H1 (cell line): ENCODE data around the gene PAX4. TPM values are rescaled to one million over a fixed set of nuclear protein-coding genes. Genes with fewer than 3 reads are reported as not detected.

Experiments used
- ASH2L ChIP-seq: fragments of 200-600, 300-600 bp; sonication (generic); IDR thresholded peaks from one replicate; pipeline ENCODE4 v1.7.1; 2017; ENCODE audit warnings: low read length
- EP300 ChIP-seq, 2 experiments: IDR thresholded peaks; 1 replicate in 1 of 2; 2 replicates in 1 of 2; pipeline ENCODE4 v1.6.1; 2011 to 2012; ENCODE audit warnings: low read depth in 2 of 2, low read length in 2 of 2, mild to moderate bottlenecking in 2 of 2, borderline replicate concordance in 1 of 2, inconsistent platforms in 1 of 2, moderate library complexity in 1 of 2
- HDAC2 ChIP-seq, 2 experiments: fragments of 300-600 bp in 1 of 2; sonication (generic) in 1 of 2; IDR thresholded peaks; 2 replicates each; pipeline ENCODE4 v1.6.1; 2011 to 2012; ENCODE audit warnings: low read depth in 2 of 2, low read length in 2 of 2, mild to moderate bottlenecking in 2 of 2, moderate library complexity in 2 of 2, borderline replicate concordance in 1 of 2, inconsistent platforms in 1 of 2
- JUN ChIP-seq: IDR thresholded peaks from 2 replicates; pipeline ENCODE4 v1.6.1; 2011; ENCODE audit warnings: low read depth, mild to moderate bottlenecking, improper control_type of control experiment, low read length
- KDM1A ChIP-seq: fragments of 200-600, 300-600 bp; sonication (generic); IDR thresholded peaks from 2 replicates; pipeline ENCODE4 v1.7.1; 2016; ENCODE audit warnings: mild to moderate bottlenecking, low read length, borderline replicate concordance
- NANOG ChIP-seq: IDR thresholded peaks from 2 replicates; pipeline ENCODE4 v1.6.1; 2011; ENCODE audit warnings: low read length, low read depth, mild to moderate bottlenecking, inconsistent platforms; ENCODE audit not compliant: insufficient read depth, poor library complexity, severe bottlenecking
- SP1 ChIP-seq: IDR thresholded peaks from 2 replicates; pipeline ENCODE4 v1.6.1; 2011; ENCODE audit warnings: low read depth, low read length
- SP2 ChIP-seq: IDR thresholded peaks from 2 replicates; pipeline ENCODE4 v1.6.1; 2012; ENCODE audit warnings: mild to moderate bottlenecking, low read length, inconsistent platforms
- TCF12 ChIP-seq: IDR thresholded peaks from 2 replicates; pipeline ENCODE4 v1.6.1; 2011; ENCODE audit warnings: low read depth, mild to moderate bottlenecking, low read length
- YY1 ChIP-seq: IDR thresholded peaks from 2 replicates; pipeline ENCODE4 v1.6.1; 2011; ENCODE audit warnings: low read depth, mild to moderate bottlenecking, low read length
- polyA plus RNA-seq, 7 experiments: library from polyadenylated mRNA; depleted of rRNA in 3 of 7; stranded (reverse) in 5 of 7; unstranded in 2 of 7; fragments of >200 nt in 5 of 7; fragments of 200-250 nt in 2 of 7; gene quantifications; 1 replicate in 5 of 7; 2 replicates in 1 of 7; 4 replicates in 1 of 7; pipeline versions ENCODE4 v1.2.1 to v1.2.3, GENCODE V29; 2011 to 2013; ENCODE audit warnings: missing spikeins in 2 of 7, mixed read lengths in 2 of 7
- total RNA-seq: library from RNA; stranded (reverse); fragmentation: NEBNext Ultra II Directional; extraction: Animal tissue kit (Norgen Biotek cat#: 25700); gene quantifications from 2 replicates; pipeline ENCODE4 v1.2.1, GENCODE V29; 2021
- TF ChIP-seq, protein P1 (sequence below): fragments of 300-600 bp; sonication (generic); IDR thresholded peaks from 2 replicates; pipeline ENCODE4 v1.7.1; 2012; ENCODE audit warnings: low read length, moderate library complexity, mild to moderate bottlenecking, inconsistent platforms; ENCODE audit not compliant: insufficient replicate concordance

PAX4 gene
- total and polyA plus RNA-seq, 2 of the 8 experiments (the other 6 are each of a cell fraction or from before 2014, with no cell fraction given): 0.20 TPM; not detected in 1

GRCh38 chr7:127665922-127666321, 48.0 kb upstream of the PAX4 start (continued):
- TF ChIP-seq, protein P1, sequence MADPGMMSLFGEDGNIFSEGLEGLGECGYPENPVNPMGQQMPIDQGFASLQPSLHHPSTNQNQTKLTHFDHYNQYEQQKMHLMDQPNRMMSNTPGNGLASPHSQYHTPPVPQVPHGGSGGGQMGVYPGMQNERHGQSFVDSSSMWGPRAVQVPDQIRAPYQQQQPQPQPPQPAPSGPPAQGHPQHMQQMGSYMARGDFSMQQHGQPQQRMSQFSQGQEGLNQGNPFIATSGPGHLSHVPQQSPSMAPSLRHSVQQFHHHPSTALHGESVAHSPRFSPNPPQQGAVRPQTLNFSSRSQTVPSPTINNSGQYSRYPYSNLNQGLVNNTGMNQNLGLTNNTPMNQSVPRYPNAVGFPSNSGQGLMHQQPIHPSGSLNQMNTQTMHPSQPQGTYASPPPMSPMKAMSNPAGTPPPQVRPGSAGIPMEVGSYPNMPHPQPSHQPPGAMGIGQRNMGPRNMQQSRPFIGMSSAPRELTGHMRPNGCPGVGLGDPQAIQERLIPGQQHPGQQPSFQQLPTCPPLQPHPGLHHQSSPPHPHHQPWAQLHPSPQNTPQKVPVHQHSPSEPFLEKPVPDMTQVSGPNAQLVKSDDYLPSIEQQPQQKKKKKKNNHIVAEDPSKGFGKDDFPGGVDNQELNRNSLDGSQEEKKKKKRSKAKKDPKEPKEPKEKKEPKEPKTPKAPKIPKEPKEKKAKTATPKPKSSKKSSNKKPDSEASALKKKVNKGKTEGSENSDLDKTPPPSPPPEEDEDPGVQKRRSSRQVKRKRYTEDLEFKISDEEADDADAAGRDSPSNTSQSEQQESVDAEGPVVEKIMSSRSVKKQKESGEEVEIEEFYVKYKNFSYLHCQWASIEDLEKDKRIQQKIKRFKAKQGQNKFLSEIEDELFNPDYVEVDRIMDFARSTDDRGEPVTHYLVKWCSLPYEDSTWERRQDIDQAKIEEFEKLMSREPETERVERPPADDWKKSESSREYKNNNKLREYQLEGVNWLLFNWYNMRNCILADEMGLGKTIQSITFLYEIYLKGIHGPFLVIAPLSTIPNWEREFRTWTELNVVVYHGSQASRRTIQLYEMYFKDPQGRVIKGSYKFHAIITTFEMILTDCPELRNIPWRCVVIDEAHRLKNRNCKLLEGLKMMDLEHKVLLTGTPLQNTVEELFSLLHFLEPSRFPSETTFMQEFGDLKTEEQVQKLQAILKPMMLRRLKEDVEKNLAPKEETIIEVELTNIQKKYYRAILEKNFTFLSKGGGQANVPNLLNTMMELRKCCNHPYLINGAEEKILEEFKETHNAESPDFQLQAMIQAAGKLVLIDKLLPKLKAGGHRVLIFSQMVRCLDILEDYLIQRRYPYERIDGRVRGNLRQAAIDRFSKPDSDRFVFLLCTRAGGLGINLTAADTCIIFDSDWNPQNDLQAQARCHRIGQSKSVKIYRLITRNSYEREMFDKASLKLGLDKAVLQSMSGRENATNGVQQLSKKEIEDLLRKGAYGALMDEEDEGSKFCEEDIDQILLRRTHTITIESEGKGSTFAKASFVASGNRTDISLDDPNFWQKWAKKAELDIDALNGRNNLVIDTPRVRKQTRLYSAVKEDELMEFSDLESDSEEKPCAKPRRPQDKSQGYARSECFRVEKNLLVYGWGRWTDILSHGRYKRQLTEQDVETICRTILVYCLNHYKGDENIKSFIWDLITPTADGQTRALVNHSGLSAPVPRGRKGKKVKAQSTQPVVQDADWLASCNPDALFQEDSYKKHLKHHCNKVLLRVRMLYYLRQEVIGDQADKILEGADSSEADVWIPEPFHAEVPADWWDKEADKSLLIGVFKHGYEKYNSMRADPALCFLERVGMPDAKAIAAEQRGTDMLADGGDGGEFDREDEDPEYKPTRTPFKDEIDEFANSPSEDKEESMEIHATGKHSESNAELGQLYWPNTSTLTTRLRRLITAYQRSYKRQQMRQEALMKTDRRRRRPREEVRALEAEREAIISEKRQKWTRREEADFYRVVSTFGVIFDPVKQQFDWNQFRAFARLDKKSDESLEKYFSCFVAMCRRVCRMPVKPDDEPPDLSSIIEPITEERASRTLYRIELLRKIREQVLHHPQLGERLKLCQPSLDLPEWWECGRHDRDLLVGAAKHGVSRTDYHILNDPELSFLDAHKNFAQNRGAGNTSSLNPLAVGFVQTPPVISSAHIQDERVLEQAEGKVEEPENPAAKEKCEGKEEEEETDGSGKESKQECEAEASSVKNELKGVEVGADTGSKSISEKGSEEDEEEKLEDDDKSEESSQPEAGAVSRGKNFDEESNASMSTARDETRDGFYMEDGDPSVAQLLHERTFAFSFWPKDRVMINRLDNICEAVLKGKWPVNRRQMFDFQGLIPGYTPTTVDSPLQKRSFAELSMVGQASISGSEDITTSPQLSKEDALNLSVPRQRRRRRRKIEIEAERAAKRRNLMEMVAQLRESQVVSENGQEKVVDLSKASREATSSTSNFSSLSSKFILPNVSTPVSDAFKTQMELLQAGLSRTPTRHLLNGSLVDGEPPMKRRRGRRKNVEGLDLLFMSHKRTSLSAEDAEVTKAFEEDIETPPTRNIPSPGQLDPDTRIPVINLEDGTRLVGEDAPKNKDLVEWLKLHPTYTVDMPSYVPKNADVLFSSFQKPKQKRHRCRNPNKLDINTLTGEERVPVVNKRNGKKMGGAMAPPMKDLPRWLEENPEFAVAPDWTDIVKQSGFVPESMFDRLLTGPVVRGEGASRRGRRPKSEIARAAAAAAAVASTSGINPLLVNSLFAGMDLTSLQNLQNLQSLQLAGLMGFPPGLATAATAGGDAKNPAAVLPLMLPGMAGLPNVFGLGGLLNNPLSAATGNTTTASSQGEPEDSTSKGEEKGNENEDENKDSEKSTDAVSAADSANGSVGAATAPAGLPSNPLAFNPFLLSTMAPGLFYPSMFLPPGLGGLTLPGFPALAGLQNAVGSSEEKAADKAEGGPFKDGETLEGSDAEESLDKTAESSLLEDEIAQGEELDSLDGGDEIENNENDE: peak; percentile 61
- TF ChIP-seq SP2 (no peak), TCF12 (0 out of 2 replicates have a peak, but pooled peaks have one; percentile 40), NANOG (peak; percentile 95), ASH2L (peak; percentile 62), EP300 (IDR thresholded peaks at IDR 0.05; ENCODE audit: borderline replicate concordance in 1 of 2, low read depth in 2 of 2, low read length in 2 of 2) (peak in 1 of 2 experiments; percentile 24; a peak in 1 of 3 replicates), HDAC2 (IDR thresholded peaks at IDR 0.05; ENCODE audit: borderline replicate concordance in 1 of 2, low read depth in 2 of 2, low read length in 2 of 2) (0 out of 4 replicates have a peak, but pooled peaks of 1 of the 2 experiments have one; percentile 11), JUN (no peak), YY1 (peak; percentile 46; the same call in 1 of the 2 replicates), SP1 (0 out of 2 replicates have a peak, but pooled peaks have one; percentile 27), KDM1A (peak; percentile 66; the same call in 1 of the 2 replicates)
- TF ChIP-seq, all 59 proteins: peak for 10
